CD4-positive, alpha-beta T cell (primary cell): ENCODE results near the gene EVC2. TPM values are rescaled to one million over a fixed set of nuclear protein-coding genes. Genes with fewer than 3 reads are reported as not detected.

ENCODE experiments used
- ATAC-seq: fragments of 200-7000 bp; cut with Tn5 transposase; one replicate; pipeline ENCODE4 v1.10.0; 2022; ENCODE audit warnings: mild to moderate bottlenecking; ENCODE audit not compliant: poor library complexity
- CTCF ChIA-PET: fragments of 350-600 bp; sonication (Branson Sonifier 250); formaldehyde crosslinking; loops from one replicate; lab custom pipeline; 2021; ENCODE audit warnings: antibody characterized with exemption, inconsistent platforms; lab: Charles Lee
- POLR2A ChIA-PET: fragments of 350-600 bp; sonication (Branson Sonifier 250); formaldehyde crosslinking; loops from one replicate; lab custom pipeline; 2021; ENCODE audit warnings: antibody characterized with exemption, inconsistent platforms; lab: Charles Lee
- DNase-seq, 14 experiments: peaks; one replicate each; pipeline ENCODE4 v3.0.0-alpha.2; 2013 to 2020; ENCODE audit warnings: mixed read lengths in 2 of 14
- H3K27ac ChIP-seq, 2 donors: one replicate each; pipeline versions ENCODE4 v1.5.1 to v1.7.0; 2013; ENCODE audit warnings: low read length in 2 of 2, low read depth in 1 of 2, mild to moderate bottlenecking in 1 of 2
- H3K27me3 ChIP-seq, 2 experiments: 1 replicate in 1 of 2; 2 replicates in 1 of 2; pipeline versions ENCODE4 v1.6.1 to v1.7.0; 2013; ENCODE audit warnings: low read length in 2 of 2, control low read depth in 1 of 2, mild to moderate bottlenecking in 1 of 2, moderate library complexity in 1 of 2; ENCODE audit not compliant: insufficient read depth in 2 of 2, control insufficient read depth in 1 of 2
- H3K36me3 ChIP-seq: one replicate; pipeline ENCODE4 v1.6.1; 2013; ENCODE audit warnings: low read length, control low read depth; ENCODE audit not compliant: insufficient read depth
- H3K4me1 ChIP-seq: one replicate; pipeline ENCODE4 v1.6.1; 2013; ENCODE audit warnings: low read length, control low read depth; ENCODE audit not compliant: insufficient read depth
- H3K4me3 ChIP-seq: one replicate; pipeline ENCODE4 v1.5.1; 2013; ENCODE audit warnings: mild to moderate bottlenecking, low read length, moderate library complexity
- H3K9me3 ChIP-seq, 2 experiments: 1 replicate in 1 of 2; 2 replicates in 1 of 2; pipeline versions ENCODE4 v1.6.1 to v1.7.0; 2013; ENCODE audit warnings: low read length in 2 of 2, mild to moderate bottlenecking in 2 of 2, control low read depth in 1 of 2, moderate library complexity in 1 of 2; ENCODE audit not compliant: control insufficient read depth in 1 of 2, insufficient read depth in 1 of 2
- H3K27ac Mint-ChIP-seq: one replicate; pipeline ENCODE4 v1.8.0; 2020; ENCODE audit warnings: mixed read lengths
- H3K27me3 Mint-ChIP-seq: one replicate; pipeline ENCODE4 v1.8.0; 2021; ENCODE audit warnings: mixed read lengths
- H3K36me3 Mint-ChIP-seq: one replicate; pipeline ENCODE4 v1.8.0; 2021; ENCODE audit warnings: low read depth, mixed read lengths
- H3K4me1 Mint-ChIP-seq: one replicate; pipeline ENCODE4 v1.8.0; 2021; ENCODE audit warnings: low read depth, mixed read lengths
- H3K4me3 Mint-ChIP-seq: one replicate; pipeline ENCODE4 v1.8.0; 2020; ENCODE audit warnings: mild to moderate bottlenecking, mixed read lengths
- H3K9me3 Mint-ChIP-seq: one replicate; pipeline ENCODE4 v1.8.0; 2020; ENCODE audit warnings: mixed read lengths
- CTCF ChIP-seq: fragments of 200-600 bp; IDR thresholded peaks from one replicate; pipeline ENCODE4 v1.8.0; 2022; ENCODE audit warnings: antibody characterized with exemption, mild to moderate bottlenecking
- intact Hi-C, 2 experiments: fragments of 100-400 bp; cut with DNase I in 1 of 2; cut with micrococcal nuclease in 1 of 2; formaldehyde crosslinking; loops; one replicate each; pipeline versions ENCODE4 v1.15.1 to v1.9.0; 2023 to 2025; cut with DNase I, micrococcal nuclease
- total RNA-seq, 174 experiments: library from RNA in 2 of 174; stranded (reverse) in 2 of 174; gene quantifications; one replicate each; pipeline ENCODE4 v1.2.3 and lab custom pipeline; 2021 to 2026

EVC2 gene
- total RNA-seq, 2 experiments from 2014 or later, result 1.1 to 1.3 TPM

DNA sequence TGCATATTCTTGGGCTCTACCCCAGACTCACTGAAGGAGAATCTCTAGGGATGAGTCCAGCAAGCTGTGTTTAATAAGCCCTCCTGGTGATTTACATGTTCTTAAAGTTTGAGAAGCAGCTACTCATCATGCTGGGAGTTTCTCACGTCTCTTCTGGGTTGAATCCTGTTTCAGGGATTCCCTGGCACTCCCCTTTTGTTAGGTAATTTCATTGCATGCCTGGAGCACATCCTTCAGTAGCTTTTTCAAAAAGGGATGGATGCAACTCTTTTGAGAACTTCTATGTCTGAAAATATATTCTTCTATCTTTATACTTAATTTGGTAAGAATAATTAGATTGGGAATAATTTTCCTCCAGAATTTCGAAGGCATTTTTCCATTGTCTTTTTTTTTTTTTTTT is 7.0 kb upstream of the EVC2 start:
- Histone ChIP-seq H3K27ac (no peak overlapping the region), H3K4me3 (no peak overlapping the region), H3K36me3 (no peaks in the 10 kb centered on the region), H3K27me3 (peaks cover 4 to 17% of the 10 kb centered on the region in 2 experiments), H3K4me1 (peaks cover 3% of the 10 kb centered on the region), H3K9me3 (peaks cover 7 to 23% of the 10 kb centered on the region in 2 experiments)
- ChIA-PET CTCF (no interaction called here), POLR2A (no interaction called here)
- Mint-ChIP-seq H3K9me3 (peaks cover 5% of the 10 kb centered on the region), H3K4me1 (peaks cover 5% of the 10 kb centered on the region), H3K27me3 (peaks cover 34% of the 10 kb centered on the region), H3K27ac (no peak overlapping the region), H3K36me3 (no peaks in the 10 kb centered on the region), H3K4me3 (no peak overlapping the region)
- ATAC-seq (no peak), DNase-seq (no peak)
- intact Hi-C loops, result no loop called here
- TF ChIP-seq CTCF, result no peak

- POLR2A ChIA-PET, result no interaction called here
- H3K27me3 Mint-ChIP-seq, result peaks cover 36% of the 10 kb centered on the region
- H3K9me3 ChIP-seq, result peaks cover 7 to 23% of the 10 kb centered on the region in 2 experiments
These were observed 5.5 kb upstream of the EVC2 start for GRCh38 chr4:5713861-5714260.

GRCh38 chr4:5712931-5713330 is 4.6 kb upstream of the EVC2 start:
- ChIA-PET CTCF (no interaction called here), POLR2A (no interaction called here)
- peaks cover 38% of the 10 kb centered on the region for H3K27me3 Mint-ChIP-seq
- H3K27me3 ChIP-seq, result peaks cover 19 to 38% of the 10 kb centered on the region in 2 experiments
- no peak overlapping the region for H3K4me3 Mint-ChIP-seq
- peaks cover 5% of the 10 kb centered on the region for H3K9me3 Mint-ChIP-seq
- no peak overlapping the region for H3K4me3 ChIP-seq
- H3K9me3 ChIP-seq, result peaks cover 7 to 28% of the 10 kb centered on the region in 2 experiments
- peaks cover 4% of the 10 kb centered on the region for H3K4me1 ChIP-seq
- ATAC-seq (no peak), DNase-seq (no peak)
- no peak for TF ChIP-seq CTCF
- no peak overlapping the region for H3K27ac Mint-ChIP-seq
- intact Hi-C loops, result no loop called here
- no peak overlapping the region for H3K27ac ChIP-seq
- H3K4me1 Mint-ChIP-seq, result peaks cover 5% of the 10 kb centered on the region
- H3K36me3 ChIP-seq, result no peaks in the 10 kb centered on the region
- H3K36me3 Mint-ChIP-seq, result no peaks in the 10 kb centered on the region

More at GRCh38 chr4:5713861-5714260, 5.5 kb upstream of the EVC2 start:
- H3K4me3 Mint-ChIP-seq, result no peak overlapping the region
- TF ChIP-seq CTCF, result no peak
- CTCF ChIA-PET, result no interaction called here
- peaks cover 3% of the 10 kb centered on the region for H3K4me1 ChIP-seq
- ATAC-seq, result no peak
- no peaks in the 10 kb centered on the region for H3K36me3 Mint-ChIP-seq
- intact Hi-C loops, result no loop called here
- no peaks in the 10 kb centered on the region for H3K36me3 ChIP-seq
- no peak for DNase-seq
- H3K27ac Mint-ChIP-seq, result no peak overlapping the region
- H3K4me1 Mint-ChIP-seq, result peaks cover 5% of the 10 kb centered on the region
- no peak overlapping the region for H3K27ac ChIP-seq
- peaks cover 14 to 32% of the 10 kb centered on the region in 2 experiments for H3K27me3 ChIP-seq
- H3K9me3 Mint-ChIP-seq, result peaks cover 5% of the 10 kb centered on the region
- H3K4me3 ChIP-seq, result no peak overlapping the region
